Ishikawa (cell line): ENCODE results near the gene C10orf62.

ENCODE experiments used
- CREB1 ChIP-seq: IDR thresholded peaks from 2 replicates; pipeline ENCODE4 v1.6.1; 2012; ENCODE audit warnings: low read depth
- EP300 ChIP-seq: IDR thresholded peaks from 2 replicates; pipeline ENCODE4 v1.6.1; 2012; ENCODE audit warnings: borderline replicate concordance
- REST ChIP-seq: IDR thresholded peaks from 2 replicates; pipeline ENCODE4 v1.6.1; 2012; ENCODE audit warnings: low read depth, mild to moderate bottlenecking
- TAF1 ChIP-seq: IDR thresholded peaks from 2 replicates; pipeline ENCODE4 v1.6.1; 2012; ENCODE audit warnings: low read depth, mild to moderate bottlenecking
- TCF12 ChIP-seq: IDR thresholded peaks from 2 replicates; pipeline ENCODE4 v1.6.1; 2012; ENCODE audit warnings: low read depth
- TEAD4 ChIP-seq: IDR thresholded peaks from 2 replicates; pipeline ENCODE4 v1.6.1; 2012
- YY1 ChIP-seq: IDR thresholded peaks from 2 replicates; pipeline ENCODE4 v1.6.1; 2012; ENCODE audit warnings: low read depth
- ZBTB7A ChIP-seq: IDR thresholded peaks from 2 replicates; pipeline ENCODE4 v1.6.1; 2012; ENCODE audit warnings: low read depth
- TF ChIP-seq, protein P1 (sequence below): IDR thresholded peaks from 2 replicates; pipeline ENCODE4 v1.6.1; 2012

- TF ChIP-seq CREB1 (no peak), TCF12 (no peak), EP300 (no peak), TAF1 (no peak), REST (no peak), TEAD4 (no peak), ZBTB7A (no peak), YY1 (no peak)
- TF ChIP-seq, protein P1, sequence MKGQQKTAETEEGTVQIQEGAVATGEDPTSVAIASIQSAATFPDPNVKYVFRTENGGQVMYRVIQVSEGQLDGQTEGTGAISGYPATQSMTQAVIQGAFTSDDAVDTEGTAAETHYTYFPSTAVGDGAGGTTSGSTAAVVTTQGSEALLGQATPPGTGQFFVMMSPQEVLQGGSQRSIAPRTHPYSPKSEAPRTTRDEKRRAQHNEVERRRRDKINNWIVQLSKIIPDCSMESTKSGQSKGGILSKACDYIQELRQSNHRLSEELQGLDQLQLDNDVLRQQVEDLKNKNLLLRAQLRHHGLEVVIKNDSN = no peak
Observed at GRCh38 chr10:97618733-97619132, 29.2 kb downstream of the C10orf62 start.
